ENCODE results near the gene KLF14. TPM values are rescaled to one million over a fixed set of nuclear protein-coding genes. Genes with fewer than 3 reads are reported as not detected.
A peak's percentile ranks its signal among the peaks of the same experiment; 100 is the strongest.
"Not testable (repeated sequence)": the region's sequence is repeated elsewhere in the genome, so short reads cannot be mapped to it uniquely, and the experiment has no call there.

KLF14 gene
- total RNA-seq, 1 experiment from 2014 or later = not detected

DNA sequence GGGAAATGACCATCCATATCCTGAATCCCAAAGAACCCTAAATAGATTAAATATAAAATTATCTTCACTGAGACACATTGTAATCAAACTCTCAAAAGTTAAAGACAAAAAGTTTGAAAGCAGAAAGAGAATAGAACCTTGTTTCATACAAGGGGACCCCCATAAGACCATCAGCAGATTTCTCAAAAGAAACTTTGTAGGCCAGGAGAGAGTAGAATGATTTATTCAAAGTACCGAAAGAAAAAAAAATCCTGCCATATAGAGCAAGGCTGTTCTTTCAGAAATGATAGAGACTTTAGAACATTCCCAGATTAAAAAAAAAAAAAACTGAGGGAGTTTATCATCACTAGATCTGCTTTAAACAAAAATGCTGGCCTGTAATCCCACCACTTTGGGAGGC is 34.8 kb upstream of the KLF14 start:
- peaks cover 46% of the 10 kb centered on the region for H3K36me3 Mint-ChIP-seq
- peaks cover 81% of the 10 kb centered on the region for H3K9me3 Mint-ChIP-seq
- no peak for DNase-seq (ENCODE audit: low spot score)
- ChIA-PET CTCF (interaction anchor here (0.9 kb wide), 1 partner anchor 10 kb away, joined by 4 read pairs; no protein-coding TSS in a partner anchor), POLR2A (no interaction called here)
- H3K27me3 Mint-ChIP-seq (ENCODE audit: low read depth) = peaks cover 13% of the 10 kb centered on the region
- H3K4me3 Mint-ChIP-seq = no peak overlapping the region
- TF ChIP-seq FOXP1 (CRISPR knock-in tag; IDR thresholded peaks at IDR 0.05; ENCODE audit: borderline replicate concordance) (no peak), JAZF1 (CRISPR knock-in tag; IDR thresholded peaks at IDR 0.05) (no peak)
- no peaks in the 10 kb centered on the region for H3K4me1 Mint-ChIP-seq
- ATAC-seq = no peak
- no peak overlapping the region for H3K27ac Mint-ChIP-seq

DNA sequence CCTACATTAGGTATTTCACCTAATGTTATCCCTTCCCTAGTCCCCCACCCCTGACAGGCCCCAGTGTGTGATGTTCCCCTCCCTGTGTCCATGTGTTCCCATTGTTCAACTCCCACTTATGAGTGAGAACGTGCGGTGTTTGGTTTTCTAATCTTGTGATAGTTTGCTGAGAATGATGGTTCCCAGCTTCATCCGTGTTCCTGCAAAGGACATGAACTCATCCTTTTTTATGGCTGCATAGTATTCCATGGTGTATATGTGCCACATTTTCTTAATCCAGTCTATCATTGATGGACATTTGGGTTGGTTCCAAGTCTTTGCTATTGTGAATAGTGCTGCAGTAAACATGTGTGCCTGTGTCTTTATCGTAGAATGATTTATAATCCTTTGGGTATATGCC is 30.6 kb upstream of the KLF14 start:
- H3K4me3 Mint-ChIP-seq; H3K27ac Mint-ChIP-seq; CTCF ChIA-PET; ATAC-seq; POLR2A ChIA-PET; H3K4me1 Mint-ChIP-seq; DNase-seq (ENCODE audit: low spot score): not testable (repeated sequence)
- peaks cover 11% of the 10 kb centered on the region for H3K36me3 Mint-ChIP-seq
- peaks cover 10% of the 10 kb centered on the region for H3K27me3 Mint-ChIP-seq (ENCODE audit: low read depth)
- peaks cover 40% of the 10 kb centered on the region for H3K9me3 Mint-ChIP-seq

DNA sequence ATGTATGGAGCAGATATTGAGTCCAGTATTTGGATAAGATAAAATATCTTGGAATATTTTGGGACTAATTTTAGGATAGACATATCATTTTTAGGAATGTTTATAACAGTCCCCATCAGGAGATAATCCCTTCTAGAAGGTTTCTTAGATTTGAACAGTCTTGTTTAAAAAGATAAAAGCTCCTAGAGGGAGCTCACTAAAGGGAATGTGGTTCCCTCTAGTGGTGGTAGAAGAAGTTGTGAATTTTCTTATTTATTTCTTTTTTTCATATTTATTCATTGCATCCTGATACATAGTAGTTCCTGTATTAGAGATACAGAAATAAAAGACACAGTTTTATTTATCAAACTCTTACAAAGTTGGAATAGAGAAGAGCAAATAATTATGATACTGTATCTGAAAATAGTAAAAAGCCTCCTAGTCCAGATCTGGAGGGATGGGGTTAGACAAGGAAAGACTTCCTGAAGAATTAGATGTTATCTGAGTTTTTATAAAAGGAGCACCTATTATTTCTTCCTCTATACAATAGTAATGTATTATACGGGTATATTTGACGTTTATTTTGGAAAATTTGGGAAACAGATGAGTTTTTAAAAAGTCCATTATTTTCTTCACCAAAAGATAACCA is 24.5 kb upstream of the KLF14 start:
- TF ChIP-seq, protein P1, sequence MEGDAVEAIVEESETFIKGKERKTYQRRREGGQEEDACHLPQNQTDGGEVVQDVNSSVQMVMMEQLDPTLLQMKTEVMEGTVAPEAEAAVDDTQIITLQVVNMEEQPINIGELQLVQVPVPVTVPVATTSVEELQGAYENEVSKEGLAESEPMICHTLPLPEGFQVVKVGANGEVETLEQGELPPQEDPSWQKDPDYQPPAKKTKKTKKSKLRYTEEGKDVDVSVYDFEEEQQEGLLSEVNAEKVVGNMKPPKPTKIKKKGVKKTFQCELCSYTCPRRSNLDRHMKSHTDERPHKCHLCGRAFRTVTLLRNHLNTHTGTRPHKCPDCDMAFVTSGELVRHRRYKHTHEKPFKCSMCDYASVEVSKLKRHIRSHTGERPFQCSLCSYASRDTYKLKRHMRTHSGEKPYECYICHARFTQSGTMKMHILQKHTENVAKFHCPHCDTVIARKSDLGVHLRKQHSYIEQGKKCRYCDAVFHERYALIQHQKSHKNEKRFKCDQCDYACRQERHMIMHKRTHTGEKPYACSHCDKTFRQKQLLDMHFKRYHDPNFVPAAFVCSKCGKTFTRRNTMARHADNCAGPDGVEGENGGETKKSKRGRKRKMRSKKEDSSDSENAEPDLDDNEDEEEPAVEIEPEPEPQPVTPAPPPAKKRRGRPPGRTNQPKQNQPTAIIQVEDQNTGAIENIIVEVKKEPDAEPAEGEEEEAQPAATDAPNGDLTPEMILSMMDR (IDR thresholded peaks at IDR 0.05) = peak; percentile 42; the same call in 1 of the 2 replicates
- TF ChIP-seq ELF4 (CRISPR knock-in tag; IDR thresholded peaks at IDR 0.05; ENCODE audit: low read depth) = no peak
- Mint-ChIP-seq H3K4me1 (no peaks in the 10 kb centered on the region), H3K36me3 (no peaks in the 10 kb centered on the region), H3K4me3 (no peak overlapping the region), H3K9me3 (no peaks in the 10 kb centered on the region), H3K27me3 (ENCODE audit: low read depth) (no peaks in the 10 kb centered on the region), H3K27ac (no peak overlapping the region)
- ATAC-seq (no peak), DNase-seq (ENCODE audit: low spot score) (no peak)
- ChIA-PET POLR2A (interaction anchor here (1.1 kb wide), 1 partner anchor 25 kb away, joined by 3 read pairs; no protein-coding TSS in a partner anchor), CTCF (interaction anchor here (0.6 to 2.2 kb wide), 21 partner anchors 10 to 696 kb away, joined by 3 to 20 read pairs (median 4); partner anchors contain the start of genes KLF14 and KLHDC10)

DNA sequence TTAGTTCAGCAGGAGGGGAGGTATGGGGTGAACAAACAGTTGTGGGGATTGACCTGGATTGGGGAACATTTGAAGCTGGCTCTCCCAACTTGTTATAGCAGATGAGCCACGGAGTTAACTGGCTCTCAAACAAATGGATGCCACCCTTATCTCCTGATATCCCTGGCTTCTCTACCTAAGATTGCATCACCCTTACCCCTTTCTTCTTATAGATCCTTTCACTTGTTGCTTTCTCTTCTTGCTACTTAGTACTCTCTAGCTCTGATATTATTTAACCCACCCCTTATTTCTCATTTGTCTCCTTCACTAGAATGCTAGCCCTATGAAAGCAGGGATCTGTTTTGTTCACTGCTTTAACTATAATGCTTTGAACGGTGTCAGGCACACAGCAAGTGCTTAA is 22.3 kb upstream of the KLF14 start:
- Mint-ChIP-seq H3K4me1 (no peaks in the 10 kb centered on the region), H3K27ac (no peak overlapping the region), H3K4me3 (no peak overlapping the region), H3K36me3 (no peaks in the 10 kb centered on the region), H3K27me3 (ENCODE audit: low read depth) (no peaks in the 10 kb centered on the region), H3K9me3 (no peaks in the 10 kb centered on the region)
- TF ChIP-seq ELF4 (CRISPR knock-in tag; IDR thresholded peaks at IDR 0.05; ENCODE audit: low read depth) (no peak), ZNF263 (CRISPR knock-in tag; IDR thresholded peaks at IDR 0.05; ENCODE audit: low read depth) (no peak), KAT7 (CRISPR knock-in tag; IDR thresholded peaks at IDR 0.05; ENCODE audit: borderline replicate concordance) (no peak)
- DNase-seq (ENCODE audit: low spot score) = no peak
- no peak for ATAC-seq
- POLR2A ChIA-PET = no interaction called here
- CTCF ChIA-PET = interaction anchor here (1.3 kb wide), 1 partner anchor 76 kb away, joined by 3 read pairs; no protein-coding TSS in a partner anchor

DNA sequence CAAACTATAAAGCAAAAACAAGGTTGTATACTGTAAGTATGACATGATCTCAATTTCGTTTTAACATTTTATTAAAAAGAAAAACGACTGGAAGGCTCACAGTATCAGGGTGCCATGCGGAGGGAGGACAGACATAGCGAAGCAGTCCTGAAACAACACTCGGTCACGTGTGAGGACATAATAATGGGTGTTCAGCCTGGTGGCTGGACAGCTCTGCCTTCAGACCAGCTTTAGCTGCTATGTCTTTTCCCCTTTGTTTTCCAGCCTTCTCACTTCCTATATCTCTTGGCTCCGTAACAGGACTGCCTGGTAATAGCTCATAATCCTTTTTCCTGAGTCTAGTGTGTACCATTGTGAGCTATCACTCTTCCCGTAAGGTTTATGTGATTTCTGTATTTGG is 18.4 kb upstream of the KLF14 start:
- CTCF ChIA-PET = interaction anchor here (0.8 kb wide), 1 partner anchor 19 kb away, joined by 3 read pairs; no protein-coding TSS in a partner anchor
- H3K9me3 Mint-ChIP-seq = no peaks in the 10 kb centered on the region
- H3K27me3 Mint-ChIP-seq (ENCODE audit: low read depth) = no peaks in the 10 kb centered on the region
- ATAC-seq = no peak
- DNase-seq (ENCODE audit: low spot score) = no peak
- H3K27ac Mint-ChIP-seq = no peak overlapping the region
- no peak overlapping the region for H3K4me3 Mint-ChIP-seq
- POLR2A ChIA-PET = no interaction called here
- no peaks in the 10 kb centered on the region for H3K36me3 Mint-ChIP-seq
- no peaks in the 10 kb centered on the region for H3K4me1 Mint-ChIP-seq
- TF ChIP-seq ATF1 (CRISPR knock-in tag; IDR thresholded peaks at IDR 0.05) = no peak
- TF ChIP-seq JUN (CRISPR knock-in tag; IDR thresholded peaks at IDR 0.05) = no peak
- no peak for TF ChIP-seq TEAD1 (CRISPR knock-in tag; IDR thresholded peaks at IDR 0.05)
- TF ChIP-seq ZNF317 (CRISPR knock-in tag; IDR thresholded peaks at IDR 0.05; ENCODE audit: borderline replicate concordance, low read depth) = no peak
- TF ChIP-seq, protein P2, sequence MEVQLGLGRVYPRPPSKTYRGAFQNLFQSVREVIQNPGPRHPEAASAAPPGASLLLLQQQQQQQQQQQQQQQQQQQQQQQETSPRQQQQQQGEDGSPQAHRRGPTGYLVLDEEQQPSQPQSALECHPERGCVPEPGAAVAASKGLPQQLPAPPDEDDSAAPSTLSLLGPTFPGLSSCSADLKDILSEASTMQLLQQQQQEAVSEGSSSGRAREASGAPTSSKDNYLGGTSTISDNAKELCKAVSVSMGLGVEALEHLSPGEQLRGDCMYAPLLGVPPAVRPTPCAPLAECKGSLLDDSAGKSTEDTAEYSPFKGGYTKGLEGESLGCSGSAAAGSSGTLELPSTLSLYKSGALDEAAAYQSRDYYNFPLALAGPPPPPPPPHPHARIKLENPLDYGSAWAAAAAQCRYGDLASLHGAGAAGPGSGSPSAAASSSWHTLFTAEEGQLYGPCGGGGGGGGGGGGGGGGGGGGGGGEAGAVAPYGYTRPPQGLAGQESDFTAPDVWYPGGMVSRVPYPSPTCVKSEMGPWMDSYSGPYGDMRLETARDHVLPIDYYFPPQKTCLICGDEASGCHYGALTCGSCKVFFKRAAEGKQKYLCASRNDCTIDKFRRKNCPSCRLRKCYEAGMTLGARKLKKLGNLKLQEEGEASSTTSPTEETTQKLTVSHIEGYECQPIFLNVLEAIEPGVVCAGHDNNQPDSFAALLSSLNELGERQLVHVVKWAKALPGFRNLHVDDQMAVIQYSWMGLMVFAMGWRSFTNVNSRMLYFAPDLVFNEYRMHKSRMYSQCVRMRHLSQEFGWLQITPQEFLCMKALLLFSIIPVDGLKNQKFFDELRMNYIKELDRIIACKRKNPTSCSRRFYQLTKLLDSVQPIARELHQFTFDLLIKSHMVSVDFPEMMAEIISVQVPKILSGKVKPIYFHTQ (CRISPR knock-in tag; IDR thresholded peaks at IDR 0.05) = no peak
- TF ChIP-seq CREM (CRISPR knock-in tag; IDR thresholded peaks at IDR 0.05) = no peak
- TF ChIP-seq, protein P3, sequence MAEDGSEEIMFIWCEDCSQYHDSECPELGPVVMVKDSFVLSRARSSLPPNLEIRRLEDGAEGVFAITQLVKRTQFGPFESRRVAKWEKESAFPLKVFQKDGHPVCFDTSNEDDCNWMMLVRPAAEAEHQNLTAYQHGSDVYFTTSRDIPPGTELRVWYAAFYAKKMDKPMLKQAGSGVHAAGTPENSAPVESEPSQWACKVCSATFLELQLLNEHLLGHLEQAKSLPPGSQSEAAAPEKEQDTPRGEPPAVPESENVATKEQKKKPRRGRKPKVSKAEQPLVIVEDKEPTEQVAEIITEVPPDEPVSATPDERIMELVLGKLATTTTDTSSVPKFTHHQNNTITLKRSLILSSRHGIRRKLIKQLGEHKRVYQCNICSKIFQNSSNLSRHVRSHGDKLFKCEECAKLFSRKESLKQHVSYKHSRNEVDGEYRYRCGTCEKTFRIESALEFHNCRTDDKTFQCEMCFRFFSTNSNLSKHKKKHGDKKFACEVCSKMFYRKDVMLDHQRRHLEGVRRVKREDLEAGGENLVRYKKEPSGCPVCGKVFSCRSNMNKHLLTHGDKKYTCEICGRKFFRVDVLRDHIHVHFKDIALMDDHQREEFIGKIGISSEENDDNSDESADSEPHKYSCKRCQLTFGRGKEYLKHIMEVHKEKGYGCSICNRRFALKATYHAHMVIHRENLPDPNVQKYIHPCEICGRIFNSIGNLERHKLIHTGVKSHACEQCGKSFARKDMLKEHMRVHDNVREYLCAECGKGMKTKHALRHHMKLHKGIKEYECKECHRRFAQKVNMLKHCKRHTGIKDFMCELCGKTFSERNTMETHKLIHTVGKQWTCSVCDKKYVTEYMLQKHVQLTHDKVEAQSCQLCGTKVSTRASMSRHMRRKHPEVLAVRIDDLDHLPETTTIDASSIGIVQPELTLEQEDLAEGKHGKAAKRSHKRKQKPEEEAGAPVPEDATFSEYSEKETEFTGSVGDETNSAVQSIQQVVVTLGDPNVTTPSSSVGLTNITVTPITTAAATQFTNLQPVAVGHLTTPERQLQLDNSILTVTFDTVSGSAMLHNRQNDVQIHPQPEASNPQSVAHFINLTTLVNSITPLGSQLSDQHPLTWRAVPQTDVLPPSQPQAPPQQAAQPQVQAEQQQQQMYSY (CRISPR knock-in tag; IDR thresholded peaks at IDR 0.05) = no peak
- TF ChIP-seq, protein P4, sequence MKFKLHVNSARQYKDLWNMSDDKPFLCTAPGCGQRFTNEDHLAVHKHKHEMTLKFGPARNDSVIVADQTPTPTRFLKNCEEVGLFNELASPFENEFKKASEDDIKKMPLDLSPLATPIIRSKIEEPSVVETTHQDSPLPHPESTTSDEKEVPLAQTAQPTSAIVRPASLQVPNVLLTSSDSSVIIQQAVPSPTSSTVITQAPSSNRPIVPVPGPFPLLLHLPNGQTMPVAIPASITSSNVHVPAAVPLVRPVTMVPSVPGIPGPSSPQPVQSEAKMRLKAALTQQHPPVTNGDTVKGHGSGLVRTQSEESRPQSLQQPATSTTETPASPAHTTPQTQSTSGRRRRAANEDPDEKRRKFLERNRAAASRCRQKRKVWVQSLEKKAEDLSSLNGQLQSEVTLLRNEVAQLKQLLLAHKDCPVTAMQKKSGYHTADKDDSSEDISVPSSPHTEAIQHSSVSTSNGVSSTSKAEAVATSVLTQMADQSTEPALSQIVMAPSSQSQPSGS (CRISPR knock-in tag; IDR thresholded peaks at IDR 0.05; ENCODE audit: borderline replicate concordance, low read depth) = no peak
- no peak for TF ChIP-seq HMGA2 (CRISPR knock-in tag; IDR thresholded peaks at IDR 0.05)
